ENCODE measurements around the gene WTAP. TPM values are rescaled to one million over a fixed set of nuclear protein-coding genes. Genes with fewer than 3 reads are reported as not detected.
A peak's percentile ranks its signal among the peaks of the same experiment; 100 is the strongest.
"Not testable (repeated sequence)": the region's sequence is repeated elsewhere in the genome, so short reads cannot be mapped to it uniquely, and the experiment has no call there.

The WTAP gene
- total RNA-seq, 2 experiments from 2014 or later = 211 to 227 TPM

- intact Hi-C loops (cut with DNase I, micrococcal nuclease) = no loop called here
- H3K4me3 Mint-ChIP-seq = no peak overlapping the region
- no peak overlapping the region for H3K27ac Mint-ChIP-seq
Observed at GRCh38 chr6:159719287-159719686, 8.0 kb upstream of the WTAP start.

DNA sequence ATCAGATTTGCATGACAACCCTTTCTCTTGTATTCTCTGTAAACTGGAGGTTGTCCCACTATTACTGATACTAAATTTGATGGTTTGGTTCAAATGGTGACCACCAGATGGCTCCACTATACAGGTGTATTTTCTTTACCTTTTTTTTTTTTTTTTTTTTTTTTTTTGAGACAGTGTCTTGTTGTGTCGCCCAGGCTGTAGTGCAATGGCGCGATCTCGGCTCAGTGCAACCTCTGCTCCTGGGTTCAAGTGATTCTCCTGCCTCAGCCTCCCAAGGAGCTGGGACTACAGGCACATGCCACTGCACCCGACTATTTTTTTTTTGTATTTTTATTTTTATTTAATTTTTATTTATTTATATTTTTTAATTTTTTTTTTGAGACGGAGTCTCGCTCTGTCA, 6.6 kb upstream of the WTAP start:
- H3K4me1 ChIP-seq (ENCODE audit: insufficient read depth, low read length) = peaks cover 9% of the 10 kb centered on the region
- ChIA-PET CTCF (interaction anchor here (0.6 to 1.6 kb wide), 9 partner anchors 8 to 868 kb away, joined by 3 to 7 read pairs (median 4); no protein-coding TSS in a partner anchor), POLR2A (interaction anchor here (0.5 to 1.2 kb wide), 5 partner anchors 9 to 41 kb away, joined by 3 to 4 read pairs (median 3); partner anchors contain the start of gene ACAT2)
- DNase-seq (peak in 12 of 14 experiments; percentile 12 to 87 (median 29)), ATAC-seq (ENCODE audit: poor library complexity) (peak; percentile 78)
- Mint-ChIP-seq H3K4me3 (no peak overlapping the region), H3K36me3 (ENCODE audit: low read depth) (peaks cover 18% of the 10 kb centered on the region), H3K9me3 (no peaks in the 10 kb centered on the region), H3K27me3 (no peaks in the 10 kb centered on the region), H3K4me1 (ENCODE audit: low read depth) (peaks cover 30% of the 10 kb centered on the region), H3K27ac (no peak overlapping the region)
- H3K27me3 ChIP-seq (ENCODE audit: control insufficient read depth in 1 of 2, insufficient read depth in 2 of 2, low read length in 2 of 2) = no peaks in the 10 kb centered on the region
- peak; percentile 72 for TF ChIP-seq CTCF (IDR thresholded peaks at IDR 0.05)
- no peaks in the 10 kb centered on the region for H3K9me3 ChIP-seq (ENCODE audit: control insufficient read depth in 1 of 2, insufficient read depth in 1 of 2, low read length in 2 of 2)
- no peak overlapping the region for H3K4me3 ChIP-seq (ENCODE audit: low read length)
- H3K36me3 ChIP-seq (ENCODE audit: insufficient read depth, low read length) = peaks cover 14% of the 10 kb centered on the region
- intact Hi-C loops (cut with DNase I, micrococcal nuclease) = loop anchor here (1.0 to 10.0 kb wide), 4 partner anchors 132 to 734 kb away; no protein-coding TSS in a partner anchor
- no peak overlapping the region for H3K27ac ChIP-seq (ENCODE audit: low read depth in 1 of 2, low read length in 2 of 2)

More at GRCh38 chr6:159719287-159719686, 8.0 kb upstream of the WTAP start:
- Mint-ChIP-seq H3K27me3 (no peaks in the 10 kb centered on the region), H3K9me3 (no peaks in the 10 kb centered on the region), H3K36me3 (ENCODE audit: low read depth) (peaks cover 17% of the 10 kb centered on the region), H3K4me1 (ENCODE audit: low read depth) (peaks cover 22% of the 10 kb centered on the region)
- Histone ChIP-seq H3K27me3 (ENCODE audit: control insufficient read depth in 1 of 2, insufficient read depth in 2 of 2, low read length in 2 of 2) (no peaks in the 10 kb centered on the region), H3K27ac (ENCODE audit: low read depth in 1 of 2, low read length in 2 of 2) (no peak overlapping the region), H3K9me3 (ENCODE audit: control insufficient read depth in 1 of 2, insufficient read depth in 1 of 2, low read length in 2 of 2) (no peaks in the 10 kb centered on the region), H3K4me3 (ENCODE audit: low read length) (no peak overlapping the region), H3K36me3 (ENCODE audit: insufficient read depth, low read length) (peaks cover 12% of the 10 kb centered on the region), H3K4me1 (ENCODE audit: insufficient read depth, low read length) (peaks cover 4% of the 10 kb centered on the region)
- CTCF ChIA-PET = interaction anchor here (1.3 to 1.8 kb wide), 2 partner anchors 28 to 71 kb away, joined by 3 read pairs; partner anchors contain the start of gene MRPL18
- ATAC-seq (ENCODE audit: poor library complexity) (no peak), DNase-seq (no peak)
- POLR2A ChIA-PET = interaction anchor here (0.8 kb wide), 1 partner anchor 17 kb away, joined by 3 read pairs; no protein-coding TSS in a partner anchor
- TF ChIP-seq CTCF (IDR thresholded peaks at IDR 0.05) = no peak

- not testable (repeated sequence) for H3K9me3 Mint-ChIP-seq
Observed at GRCh38 chr6:159721981-159722380, 5.3 kb upstream of the WTAP start.

More at GRCh38 chr6:159721981-159722380, 5.3 kb upstream of the WTAP start:
- H3K4me3 Mint-ChIP-seq; DNase-seq; H3K27me3 Mint-ChIP-seq; H3K27ac Mint-ChIP-seq; ATAC-seq (ENCODE audit: poor library complexity); H3K27ac ChIP-seq (ENCODE audit: low read depth in 1 of 2, low read length in 2 of 2); H3K4me3 ChIP-seq (ENCODE audit: low read length); H3K27me3 ChIP-seq (ENCODE audit: control insufficient read depth in 1 of 2, insufficient read depth in 2 of 2, low read length in 2 of 2); H3K9me3 ChIP-seq (ENCODE audit: control insufficient read depth in 1 of 2, insufficient read depth in 1 of 2, low read length in 2 of 2): not testable (repeated sequence)
- H3K36me3 ChIP-seq (ENCODE audit: insufficient read depth, low read length) = peaks cover 14% of the 10 kb centered on the region
- intact Hi-C loops (cut with DNase I, micrococcal nuclease) = loop anchor here (2.0 to 10.0 kb wide), 2 partner anchors 131 to 733 kb away; no protein-coding TSS in a partner anchor
- H3K4me1 Mint-ChIP-seq (ENCODE audit: low read depth) = peaks cover 43% of the 10 kb centered on the region
- ChIA-PET CTCF (interaction anchor here (1.0 kb wide), 1 partner anchor 30 kb away, joined by 3 read pairs; no protein-coding TSS in a partner anchor), POLR2A (interaction anchor here (1.2 kb wide), 1 partner anchor 27 kb away, joined by 4 read pairs; no protein-coding TSS in a partner anchor)
- H3K36me3 Mint-ChIP-seq (ENCODE audit: low read depth) = peaks cover 29% of the 10 kb centered on the region
- peaks cover 17% of the 10 kb centered on the region for H3K4me1 ChIP-seq (ENCODE audit: insufficient read depth, low read length)

Data from CD4-positive, alpha-beta T cell (primary cell).